ENCODE measurements around the gene FAM78A. TPM values are rescaled to one million over a fixed set of nuclear protein-coding genes. Genes with fewer than 3 reads are reported as not detected.

The FAM78A gene
- total and polyA plus RNA-seq, 7 donors, result 0.60 to 11.9 (median 2.0) TPM

GRCh38 chr9:131279196-131279862 is 3.0 kb upstream of the FAM78A start:
- WGBS, 2 donors, result 60 to 78% methylated on average over 11 of the region's 11 CpGs
- TF ChIP-seq POLR2A (IDR thresholded peaks at IDR 0.05), result no peak
- intact Hi-C loops (cut with DNase I), result no loop called here
- H3K27me3 ChIP-seq, result peaks cover 17 to 57% (median 55%) of the 10 kb centered on the region in 3 donors
- no peak overlapping the region for H3K27ac ChIP-seq
- H3K9me3 ChIP-seq, result no peaks in the 10 kb centered on the region
- H3K36me3 ChIP-seq, result no peaks in the 10 kb centered on the region
- DNase-seq, result no peak
- no peak overlapping the region for H3K4me3 ChIP-seq
- peaks cover 0 to 28% (median 24%) of the 10 kb centered on the region in 4 donors for H3K4me1 ChIP-seq

- peaks cover 0 to 28% (median 24%) of the 10 kb centered on the region in 4 donors for H3K4me1 ChIP-seq
- no peaks in the 10 kb centered on the region for H3K9me3 ChIP-seq
- no peaks in the 10 kb centered on the region for H3K36me3 ChIP-seq
- no peak overlapping the region for H3K4me3 ChIP-seq
- no peak for DNase-seq
- H3K27me3 ChIP-seq, result peaks cover 17 to 63% (median 57%) of the 10 kb centered on the region in 3 donors
- intact Hi-C loops (cut with DNase I), result no loop called here
- WGBS, 2 donors, result 14 to 34% methylated on average over 10 of the region's 10 CpGs
- no peak overlapping the region for H3K27ac ChIP-seq
- no peak for TF ChIP-seq EP300 (IDR thresholded peaks at IDR 0.05)
- no peak for TF ChIP-seq POLR2AphosphoS5 (IDR thresholded peaks at IDR 0.05)
Measured at GRCh38 chr9:131278702-131279111, 2.4 kb upstream of the FAM78A start.

- Histone ChIP-seq H3K4me1 (peaks cover 0 to 26% (median 23%) of the 10 kb centered on the region in 4 donors), H3K27ac (peak overlapping the region; percentile 4 to 65 (median 61)), H3K36me3 (no peaks in the 10 kb centered on the region), H3K9me3 (no peaks in the 10 kb centered on the region), H3K27me3 (peaks cover 17 to 66% (median 57%) of the 10 kb centered on the region in 3 donors), H3K4me3 (peak overlapping the region in 3 of 4 donors; percentile 69 to 81 (median 76))
- TF ChIP-seq POLR2AphosphoS5 (IDR thresholded peaks at IDR 0.05) (peak in 1 of 4 donors; percentile 74), POLR2A (IDR thresholded peaks at IDR 0.05) (no peak)
- intact Hi-C loops (cut with DNase I), result no loop called here
- peak; percentile 93 for DNase-seq
- 6 to 9% methylated on average over 59 of the region's 59 CpGs for whole genome bisulfite sequencing, 2 donors
Measured at GRCh38 chr9:131277910-131278701, 1.8 kb upstream of the FAM78A start.

DNA sequence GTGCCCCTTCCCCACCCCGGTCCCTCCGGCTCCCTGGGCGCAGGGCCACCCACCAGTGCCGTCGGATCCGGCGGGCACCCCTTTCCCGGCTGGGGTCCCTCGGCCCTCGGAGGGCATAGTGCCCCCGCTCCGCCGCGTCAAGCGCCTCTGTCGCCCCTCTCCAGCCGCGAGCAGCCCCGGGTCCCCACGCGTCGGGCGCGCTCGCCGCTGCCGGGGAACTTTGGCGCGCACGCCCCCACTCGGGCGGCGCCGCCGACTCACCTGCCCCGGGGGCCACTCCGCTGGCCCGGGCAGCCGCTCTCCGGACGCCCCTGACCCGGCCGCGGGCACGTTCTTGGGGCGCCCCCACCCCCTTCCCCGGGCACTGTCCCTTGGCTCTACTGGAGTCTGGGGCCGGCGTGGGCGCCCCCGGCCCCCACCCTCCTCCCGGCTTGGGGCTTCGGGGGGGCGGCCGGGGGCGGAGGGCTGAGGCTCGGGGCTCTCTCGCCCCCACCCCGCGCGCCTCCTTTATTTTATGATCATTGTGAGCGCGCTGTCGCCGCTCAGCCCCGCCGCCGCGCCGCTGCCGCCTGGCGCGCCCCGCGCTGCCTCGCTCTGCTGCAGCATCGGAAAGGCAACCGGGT is 1.1 kb upstream of the FAM78A start:
- H3K27me3 ChIP-seq, result peaks cover 12 to 63% (median 50%) of the 10 kb centered on the region in 3 donors
- H3K36me3 ChIP-seq, result no peaks in the 10 kb centered on the region
- intact Hi-C loops (cut with DNase I), result no loop called here
- DNase-seq, result no peak
- H3K27ac ChIP-seq, result peak overlapping the region; percentile 60 to 65 (median 64)
- H3K4me3 ChIP-seq, result peak overlapping the region; percentile 33 to 81 (median 72)
- peaks cover 0 to 20% (median 16%) of the 10 kb centered on the region in 4 donors for H3K4me1 ChIP-seq
- no peaks in the 10 kb centered on the region for H3K9me3 ChIP-seq
- TF ChIP-seq, protein P1, sequence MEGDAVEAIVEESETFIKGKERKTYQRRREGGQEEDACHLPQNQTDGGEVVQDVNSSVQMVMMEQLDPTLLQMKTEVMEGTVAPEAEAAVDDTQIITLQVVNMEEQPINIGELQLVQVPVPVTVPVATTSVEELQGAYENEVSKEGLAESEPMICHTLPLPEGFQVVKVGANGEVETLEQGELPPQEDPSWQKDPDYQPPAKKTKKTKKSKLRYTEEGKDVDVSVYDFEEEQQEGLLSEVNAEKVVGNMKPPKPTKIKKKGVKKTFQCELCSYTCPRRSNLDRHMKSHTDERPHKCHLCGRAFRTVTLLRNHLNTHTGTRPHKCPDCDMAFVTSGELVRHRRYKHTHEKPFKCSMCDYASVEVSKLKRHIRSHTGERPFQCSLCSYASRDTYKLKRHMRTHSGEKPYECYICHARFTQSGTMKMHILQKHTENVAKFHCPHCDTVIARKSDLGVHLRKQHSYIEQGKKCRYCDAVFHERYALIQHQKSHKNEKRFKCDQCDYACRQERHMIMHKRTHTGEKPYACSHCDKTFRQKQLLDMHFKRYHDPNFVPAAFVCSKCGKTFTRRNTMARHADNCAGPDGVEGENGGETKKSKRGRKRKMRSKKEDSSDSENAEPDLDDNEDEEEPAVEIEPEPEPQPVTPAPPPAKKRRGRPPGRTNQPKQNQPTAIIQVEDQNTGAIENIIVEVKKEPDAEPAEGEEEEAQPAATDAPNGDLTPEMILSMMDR (IDR thresholded peaks at IDR 0.05), result no peak
- TF ChIP-seq POLR2AphosphoS5 (IDR thresholded peaks at IDR 0.05) (no peak), POLR2A (IDR thresholded peaks at IDR 0.05) (no peak), EP300 (IDR thresholded peaks at IDR 0.05) (no peak)
- WGBS, 2 donors, result 1% methylated on average over 78 of the region's 78 CpGs

DNA sequence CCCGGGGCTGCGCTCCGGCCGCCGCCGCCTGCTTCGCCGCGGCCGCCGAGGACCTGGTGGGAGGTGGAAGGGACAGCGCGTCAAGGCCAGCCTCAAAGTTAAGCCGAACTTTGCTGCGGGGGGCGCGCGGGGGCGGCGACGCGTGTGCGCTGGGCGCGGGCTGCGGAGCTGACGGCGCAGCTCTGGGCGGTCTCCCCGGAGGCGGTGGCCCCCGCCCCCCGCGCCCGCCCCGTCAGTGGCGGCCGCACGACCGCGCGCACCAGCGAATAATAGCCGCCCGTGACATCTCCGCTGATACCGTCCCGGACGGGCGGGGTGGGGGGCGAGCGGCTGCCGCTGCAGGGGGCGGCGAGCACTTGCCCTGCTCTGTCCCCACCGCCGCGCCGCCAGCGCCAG is 579 bp upstream of the FAM78A start:
- H3K36me3 ChIP-seq, result no peaks in the 10 kb centered on the region
- no peak for DNase-seq
- TF ChIP-seq POLR2A (IDR thresholded peaks at IDR 0.05) (no peak), EP300 (IDR thresholded peaks at IDR 0.05) (no peak), POLR2AphosphoS5 (IDR thresholded peaks at IDR 0.05) (no peak)
- TF ChIP-seq, protein P1 (IDR thresholded peaks at IDR 0.05), result no peak
- 1% methylated on average over 60 of the region's 60 CpGs for whole genome bisulfite sequencing, 2 donors
- no peaks in the 10 kb centered on the region for H3K9me3 ChIP-seq
- H3K4me1 ChIP-seq, result peaks cover 0 to 21% (median 15%) of the 10 kb centered on the region in 4 donors
- H3K27ac ChIP-seq, result peak overlapping the region; percentile 60 to 65 (median 64)
- peaks cover 12 to 57% (median 45%) of the 10 kb centered on the region in 3 donors for H3K27me3 ChIP-seq
- peak overlapping the region; percentile 33 to 81 (median 72) for H3K4me3 ChIP-seq
- intact Hi-C loops (cut with DNase I), result no loop called here

All from sigmoid colon (tissue), 7 donors.